Kidney glomerular epithelial cell (primary cell): ENCODE results near the gene TANGO2.

ENCODE experiments used
- DNase-seq: peaks from one replicate; lab custom pipeline; 2025; lab: John Stamatoyannopoulos, UW

Gene TANGO2

DNA sequence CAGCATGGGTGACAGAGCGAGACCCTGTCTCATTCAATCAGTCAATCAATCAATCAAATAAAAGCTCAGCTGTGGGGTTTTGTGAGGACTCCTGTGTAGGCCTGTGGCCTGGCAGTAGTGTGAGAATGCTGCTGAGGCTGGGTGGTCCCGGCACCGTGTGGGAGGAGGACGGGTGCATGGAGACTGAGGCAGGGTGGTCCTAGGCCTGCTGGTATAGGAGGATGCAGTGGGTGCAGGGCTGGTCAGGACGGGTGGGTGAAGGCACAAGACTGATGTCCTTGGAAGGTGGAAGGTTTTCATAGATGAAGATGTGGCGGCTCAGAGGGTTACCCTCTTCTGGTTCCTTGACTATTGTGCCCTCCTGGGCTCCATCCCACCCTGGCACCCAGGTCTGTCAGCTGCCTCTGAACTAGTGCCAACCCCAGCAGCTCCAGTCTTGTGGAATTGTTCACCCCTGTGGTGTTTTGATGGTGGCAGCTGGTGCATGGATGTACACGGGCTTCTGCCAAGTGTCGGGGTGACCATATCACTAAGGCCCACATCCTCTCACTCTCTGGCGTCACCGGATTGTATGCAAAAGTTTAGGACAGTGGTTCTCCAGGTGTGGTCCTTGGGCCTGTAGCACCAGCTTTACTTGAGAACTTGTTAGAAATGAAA, 23.7 kb downstream of the TANGO2 start:
- no peak for DNase-seq

DNA sequence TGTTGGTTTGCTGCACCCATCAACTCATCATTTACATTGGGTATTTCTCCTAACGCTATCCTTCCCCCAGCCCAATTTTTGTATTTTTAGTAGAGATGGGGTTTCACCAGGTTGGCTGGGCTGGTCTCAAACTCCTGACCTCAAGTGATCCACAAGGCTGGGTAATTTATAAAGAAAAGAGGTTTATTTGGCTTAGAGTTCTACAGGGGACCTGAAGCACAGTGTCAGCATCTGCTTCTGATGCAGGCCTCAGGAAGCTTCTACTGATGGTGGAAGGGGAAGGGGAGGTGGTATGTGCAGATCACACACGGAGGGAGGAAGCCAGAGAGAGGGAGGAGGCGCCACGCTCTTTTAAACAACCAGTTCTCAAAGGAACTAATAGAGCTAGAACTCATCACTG, 25.8 kb downstream of the TANGO2 start:
- no peak for DNase-seq

DNA sequence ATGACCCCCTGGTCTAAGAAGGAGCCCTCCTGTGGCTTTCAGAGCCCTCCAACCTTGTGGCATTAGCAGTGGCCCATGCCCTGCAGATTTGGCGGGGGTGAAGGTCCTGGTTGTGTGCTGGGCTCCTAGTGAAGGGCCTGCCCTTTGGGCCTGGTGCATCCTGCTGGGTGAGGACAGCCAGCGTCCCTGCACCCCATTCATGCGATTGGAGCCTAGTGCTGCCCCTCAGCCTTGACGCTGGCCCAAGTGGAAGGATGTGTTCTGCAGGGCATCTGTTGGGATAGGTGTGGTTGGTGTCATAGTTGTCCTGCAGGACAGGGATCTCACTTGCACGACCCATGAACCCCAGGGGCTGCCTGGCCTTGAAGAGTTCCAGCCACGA, 31.0 kb downstream of the TANGO2 start:
- DNase-seq, result no peak

DNA sequence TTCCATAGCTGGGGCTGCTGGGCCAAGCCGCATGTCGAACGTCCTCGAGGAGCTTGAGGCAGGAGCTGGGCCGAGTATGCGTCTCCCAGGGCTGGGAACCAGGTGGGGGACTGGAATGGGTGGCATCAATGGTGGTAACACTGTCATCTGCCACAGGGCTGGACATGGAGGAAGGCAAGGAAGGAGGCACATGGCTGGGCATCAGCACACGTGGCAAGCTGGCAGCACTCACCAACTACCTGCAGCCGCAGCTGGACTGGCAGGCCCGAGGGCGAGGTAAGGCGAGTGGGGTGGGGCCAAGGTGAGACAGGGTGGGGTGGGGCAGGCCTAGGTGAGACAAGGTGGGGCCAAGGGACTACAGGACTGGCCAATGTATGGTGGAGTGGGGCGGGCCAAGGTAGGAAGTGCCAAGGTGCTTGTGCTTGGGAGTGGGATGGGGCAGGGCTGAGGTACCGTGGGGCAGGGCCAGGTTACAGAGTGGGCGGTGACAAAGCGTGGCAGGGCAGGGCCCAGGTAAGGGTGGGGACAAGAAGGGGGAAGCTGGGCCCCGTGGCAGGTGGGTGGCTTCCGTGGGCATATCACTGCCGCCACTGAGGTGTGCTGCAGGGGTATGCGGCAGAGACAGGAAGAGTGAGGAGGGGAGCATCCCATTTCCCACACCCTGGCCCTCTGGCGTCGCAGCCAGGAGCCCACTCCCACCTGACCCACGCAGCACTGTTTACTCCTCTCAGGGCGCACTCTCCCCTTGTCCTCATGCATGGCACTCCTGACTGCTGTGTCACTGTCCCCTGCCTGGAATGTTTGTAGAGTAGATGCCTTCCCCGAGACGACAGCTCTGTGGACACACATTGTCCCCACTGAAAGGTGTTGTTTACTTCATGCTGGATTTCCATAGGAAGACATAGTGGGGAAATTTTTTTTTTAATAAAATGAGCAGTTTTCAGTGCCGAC, 31.7 kb downstream of the TANGO2 start:
- no peak for DNase-seq

DNA sequence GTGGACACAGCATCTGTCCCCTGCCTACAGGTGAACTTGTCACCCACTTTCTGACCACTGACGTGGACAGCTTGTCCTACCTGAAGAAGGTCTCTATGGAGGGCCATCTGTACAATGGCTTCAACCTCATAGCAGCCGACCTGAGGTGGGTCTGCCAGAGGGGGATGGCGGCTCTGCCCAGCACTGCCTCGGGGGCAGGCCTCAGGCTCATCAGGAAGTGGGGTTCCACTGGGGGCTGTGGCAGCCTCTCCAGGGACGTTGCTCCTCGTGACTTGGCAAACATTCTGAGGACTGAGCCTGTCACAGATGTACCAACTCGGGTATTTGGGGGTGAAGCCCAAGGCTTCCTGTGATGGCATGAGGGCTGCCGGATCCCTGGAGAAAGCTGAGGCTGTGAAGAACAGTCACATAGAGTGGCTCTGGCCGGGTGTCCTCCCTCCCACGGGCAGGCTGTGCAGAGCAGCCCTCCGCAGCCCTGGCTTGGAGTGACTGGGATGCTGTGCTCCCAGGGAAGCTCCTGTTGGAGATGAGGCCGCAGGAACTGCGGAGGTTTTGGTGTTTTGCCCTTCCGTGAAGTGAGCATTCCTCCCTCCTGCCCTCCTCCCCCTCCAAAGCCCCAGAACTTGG, 32.6 kb downstream of the TANGO2 start:
- no peak for DNase-seq

DNA sequence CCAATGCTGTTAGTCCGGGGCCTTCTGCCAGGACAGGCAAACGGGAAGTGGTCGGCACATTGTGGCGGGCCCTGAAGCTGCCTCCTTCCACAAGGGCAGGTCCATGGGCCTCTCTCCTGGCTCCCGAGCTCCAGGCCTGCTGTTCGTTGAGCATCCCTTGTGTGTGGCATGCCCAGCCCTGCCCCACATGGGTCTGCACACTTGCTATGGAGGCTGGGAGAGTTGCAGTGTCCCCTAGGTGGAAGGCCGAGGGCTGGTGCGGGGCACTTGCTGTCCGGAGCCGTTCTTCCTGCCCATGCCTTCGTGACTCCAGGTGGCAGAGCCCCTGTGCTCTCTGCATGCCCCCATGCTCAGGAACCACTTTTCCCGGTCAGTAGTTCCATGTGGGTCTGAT, 33.1 kb downstream of the TANGO2 start:
- DNase-seq, result no peak

DNA sequence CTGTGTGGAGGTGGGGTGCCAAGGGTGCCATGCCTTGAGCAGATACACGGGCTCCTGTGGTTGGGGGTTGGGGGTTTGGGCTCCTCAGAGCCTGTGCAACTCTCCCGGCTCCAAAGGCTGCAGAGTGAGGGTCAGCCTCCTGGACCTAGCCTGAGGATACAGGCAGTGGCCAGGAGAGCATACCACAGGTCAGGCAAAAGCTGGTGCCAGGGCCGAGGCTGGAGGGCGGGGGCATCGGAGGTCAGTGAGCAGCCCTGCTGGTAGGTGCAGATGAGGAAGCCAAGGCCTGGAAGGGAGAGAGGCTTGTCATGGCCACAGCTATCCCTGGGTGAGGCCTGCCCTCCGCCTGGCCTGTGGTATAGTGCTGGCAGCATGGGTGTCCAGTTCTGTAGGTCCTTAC, 33.6 kb downstream of the TANGO2 start:
- DNase-seq, result no peak

DNA sequence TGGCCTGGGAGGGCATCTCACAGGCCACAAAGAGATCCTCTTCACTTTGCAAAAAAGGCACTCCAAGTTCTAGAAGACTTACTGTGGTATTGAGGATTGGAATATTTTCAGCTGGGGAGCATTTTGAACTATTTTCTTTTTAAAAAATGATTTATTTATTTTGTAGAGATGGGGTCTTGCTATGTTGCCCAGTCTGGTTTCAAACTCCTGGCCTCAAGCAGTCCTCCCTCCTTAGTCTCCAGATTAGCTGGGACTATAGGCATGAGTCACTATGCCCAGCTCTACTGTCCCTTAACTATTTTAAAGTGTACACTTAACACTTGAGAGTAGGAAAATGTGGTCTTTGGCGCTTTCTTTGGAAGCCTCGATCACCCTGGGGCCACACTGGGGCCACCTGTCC, 34.2 kb downstream of the TANGO2 start:
- DNase-seq, result no peak

DNA sequence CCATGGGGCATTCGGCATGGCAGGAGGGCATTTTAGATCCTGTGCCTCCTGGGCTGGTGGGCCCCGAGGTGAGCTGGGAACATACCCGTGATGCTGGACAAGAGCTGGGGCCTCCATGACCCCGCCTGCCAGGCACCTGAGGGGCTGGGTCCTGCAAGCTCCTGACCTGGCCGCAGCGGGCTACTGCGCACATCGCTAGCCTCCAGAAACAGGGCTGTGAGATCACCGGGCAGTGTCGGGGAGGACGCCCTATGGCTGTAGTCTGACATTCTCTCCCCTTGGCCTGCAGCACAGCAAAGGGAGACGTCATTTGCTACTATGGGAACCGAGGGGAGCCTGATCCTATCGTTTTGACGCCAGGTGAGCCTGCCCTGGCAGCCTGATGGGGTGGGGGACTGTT, 34.7 kb downstream of the TANGO2 start:
- no peak for DNase-seq

DNA sequence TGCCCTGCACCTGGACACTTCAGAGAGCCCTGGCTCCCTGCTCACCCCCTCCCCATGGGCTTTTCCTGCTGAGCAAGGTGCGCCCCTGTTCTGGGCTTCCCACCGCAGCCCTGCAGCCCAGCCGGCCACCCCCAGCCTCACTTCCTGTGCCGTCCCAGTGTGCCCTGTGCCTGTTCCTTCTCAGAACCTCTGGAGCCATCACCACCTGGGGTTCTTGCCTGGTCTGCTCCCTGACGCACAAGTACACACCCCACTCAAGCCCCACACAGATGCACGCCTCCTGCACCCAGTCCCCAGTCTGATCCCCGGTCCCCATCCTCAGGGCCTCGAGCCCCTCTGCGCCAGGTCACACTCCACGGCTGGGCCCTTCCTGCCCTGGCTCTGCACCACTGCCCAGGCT, 35.3 kb downstream of the TANGO2 start:
- DNase-seq, result no peak

DNA sequence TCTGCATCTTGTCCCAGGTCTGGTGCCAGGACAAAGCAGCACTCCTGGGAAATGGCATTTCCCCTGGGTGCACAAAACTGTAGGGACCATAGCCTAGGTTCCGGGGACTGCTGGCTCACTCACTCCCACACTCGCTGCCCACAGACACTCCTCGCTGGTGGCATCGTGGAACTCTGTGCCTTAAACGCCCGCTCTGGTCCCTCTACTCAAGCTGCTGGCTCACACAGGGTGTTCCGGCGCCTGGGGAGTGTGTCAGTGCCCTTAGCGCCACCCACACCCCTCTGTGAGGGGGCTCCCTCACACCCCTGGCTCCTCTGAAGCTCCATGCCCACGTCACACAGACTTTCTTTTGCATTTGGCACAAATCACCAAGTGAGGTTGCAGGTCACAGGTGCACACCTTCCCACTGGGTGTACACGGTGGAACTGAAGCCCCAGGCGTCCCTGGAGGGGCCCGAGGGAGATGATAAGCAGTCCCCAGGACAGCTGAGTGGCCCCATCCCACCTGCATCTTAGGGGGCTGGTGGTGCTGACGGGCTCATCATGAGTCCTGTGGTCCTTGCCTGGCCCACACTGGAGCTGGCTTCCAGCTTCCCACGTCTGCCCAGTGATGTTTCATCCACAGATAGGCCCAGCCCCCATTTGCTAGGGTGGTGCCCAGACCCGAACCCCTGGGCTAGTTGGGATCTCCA, 35.9 kb downstream of the TANGO2 start:
- DNase-seq, result no peak

DNA sequence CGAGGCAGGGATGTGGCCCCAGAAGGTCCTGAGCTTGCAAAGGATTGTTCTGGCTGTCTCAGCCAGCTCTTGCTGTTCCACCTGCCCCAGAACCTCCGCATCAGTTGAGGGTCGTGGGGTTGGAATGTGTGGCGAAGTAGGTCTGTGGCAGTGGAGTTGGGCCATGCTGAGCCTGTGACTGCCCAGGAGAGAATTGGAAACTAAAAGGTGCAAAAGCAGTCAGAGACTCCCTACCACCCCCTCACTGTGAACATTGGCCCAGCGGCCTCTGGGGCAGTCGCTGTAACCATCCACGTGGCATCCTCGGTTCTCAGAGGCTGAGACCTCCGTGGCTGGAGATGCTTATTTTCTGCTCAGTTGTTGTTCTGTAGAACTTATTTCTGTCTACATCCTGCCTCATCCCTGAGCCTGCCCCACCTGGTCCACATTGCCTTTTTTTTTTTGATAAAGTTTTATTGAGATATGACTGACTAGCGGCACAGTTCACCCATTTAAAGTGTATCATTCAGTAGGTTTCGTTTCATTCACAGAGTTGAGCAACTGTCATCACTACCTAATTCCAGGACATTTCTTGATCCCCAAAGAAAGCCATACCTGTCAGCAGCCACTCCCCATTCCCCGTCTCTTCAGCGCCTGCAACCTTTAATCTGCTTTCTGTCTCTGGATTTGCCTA, 36.8 kb downstream of the TANGO2 start:
- no peak for DNase-seq

DNA sequence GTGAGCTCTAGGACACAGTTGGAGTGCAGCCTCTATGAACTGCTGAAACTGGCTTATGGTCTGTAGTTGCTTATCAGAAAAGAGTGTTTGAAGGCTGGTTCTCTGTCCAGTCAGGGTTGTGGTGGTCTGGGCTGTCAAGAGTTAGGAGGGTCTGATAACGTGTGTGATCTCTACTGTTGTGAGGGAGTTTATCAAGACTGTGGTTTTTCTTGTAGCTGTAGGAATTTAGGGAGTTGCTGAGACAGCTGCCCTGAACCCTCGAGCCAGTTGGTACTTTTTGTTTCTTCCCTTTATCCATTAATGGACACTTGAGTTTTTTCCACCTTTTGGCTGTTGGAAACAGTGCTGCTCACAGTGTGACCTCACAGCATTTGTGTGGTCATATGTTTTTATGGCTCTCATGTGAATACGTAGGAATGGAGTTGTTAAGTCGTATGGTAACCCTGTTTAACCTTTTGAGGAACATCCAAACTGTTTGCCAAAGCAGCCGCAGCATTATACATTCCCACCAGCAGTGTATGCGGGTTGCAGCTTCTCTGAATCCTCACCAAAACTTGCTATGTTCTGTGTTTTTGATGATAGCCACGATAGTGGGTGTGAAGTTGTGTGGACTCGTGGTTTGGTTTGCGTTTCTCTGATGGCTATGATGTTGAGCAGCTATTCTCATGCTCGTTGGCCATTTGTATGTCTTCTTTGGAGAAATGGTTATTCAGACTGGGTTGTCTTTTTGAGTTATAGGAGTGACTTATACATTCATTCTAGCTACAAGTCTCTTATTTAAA, 38.3 kb downstream of the TANGO2 start:
- DNase-seq, result no peak

DNA sequence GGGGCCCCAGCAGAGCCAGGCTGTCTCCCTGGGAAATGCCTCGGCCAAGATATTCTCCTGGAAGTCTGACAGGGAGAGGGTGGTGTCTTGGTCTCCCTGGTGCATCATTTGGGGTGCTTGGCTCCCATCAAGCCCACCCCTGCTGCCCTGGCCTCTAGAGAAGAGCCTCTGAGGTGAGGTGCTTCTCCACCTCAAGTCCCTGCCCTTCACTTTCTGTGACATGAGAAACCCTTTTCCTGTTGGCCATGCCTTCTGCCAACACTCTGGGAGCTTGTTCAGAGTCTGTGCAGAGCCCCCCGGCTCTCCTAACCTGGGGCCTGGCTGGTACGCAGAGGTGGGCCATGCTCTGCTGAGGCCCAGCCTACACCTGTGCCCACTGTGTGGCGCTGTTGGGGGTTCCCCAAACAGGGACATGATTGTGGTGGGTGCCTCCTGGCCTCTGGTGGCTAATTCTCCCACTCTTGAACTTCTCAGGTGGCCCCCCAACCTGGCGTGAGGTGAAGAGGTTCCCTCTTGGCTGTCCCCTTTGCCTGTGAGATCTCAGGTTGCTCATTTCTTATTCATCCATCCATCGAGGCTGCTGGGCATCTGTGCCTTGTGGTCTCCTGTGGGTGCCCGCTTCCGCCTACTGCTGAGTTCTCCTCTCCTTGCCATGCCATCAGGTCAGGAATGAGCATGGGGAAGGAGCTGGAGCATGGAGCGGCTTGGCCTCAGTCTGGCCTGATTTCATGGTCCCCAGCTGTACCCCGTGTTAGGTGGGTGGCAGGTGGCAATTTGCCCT, 40.0 kb downstream of the TANGO2 start:
- no peak for DNase-seq

DNA sequence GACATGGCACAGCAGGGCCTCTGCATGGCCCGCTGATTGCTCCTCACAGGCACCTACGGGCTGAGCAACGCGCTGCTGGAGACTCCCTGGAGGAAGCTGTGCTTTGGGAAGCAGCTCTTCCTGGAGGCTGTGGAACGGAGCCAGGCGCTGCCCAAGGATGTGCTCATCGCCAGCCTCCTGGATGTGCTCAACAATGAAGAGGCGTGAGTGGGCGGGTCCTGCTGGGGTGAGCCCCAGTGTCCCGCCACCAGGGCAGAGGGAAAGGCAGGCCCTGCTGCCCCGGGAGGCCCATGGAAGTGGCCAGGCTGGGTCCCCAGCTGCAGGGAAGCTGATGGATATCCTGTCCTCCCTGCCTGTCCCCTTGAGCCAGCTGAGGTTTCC, 40.6 kb downstream of the TANGO2 start:
- DNase-seq, result no peak

DNA sequence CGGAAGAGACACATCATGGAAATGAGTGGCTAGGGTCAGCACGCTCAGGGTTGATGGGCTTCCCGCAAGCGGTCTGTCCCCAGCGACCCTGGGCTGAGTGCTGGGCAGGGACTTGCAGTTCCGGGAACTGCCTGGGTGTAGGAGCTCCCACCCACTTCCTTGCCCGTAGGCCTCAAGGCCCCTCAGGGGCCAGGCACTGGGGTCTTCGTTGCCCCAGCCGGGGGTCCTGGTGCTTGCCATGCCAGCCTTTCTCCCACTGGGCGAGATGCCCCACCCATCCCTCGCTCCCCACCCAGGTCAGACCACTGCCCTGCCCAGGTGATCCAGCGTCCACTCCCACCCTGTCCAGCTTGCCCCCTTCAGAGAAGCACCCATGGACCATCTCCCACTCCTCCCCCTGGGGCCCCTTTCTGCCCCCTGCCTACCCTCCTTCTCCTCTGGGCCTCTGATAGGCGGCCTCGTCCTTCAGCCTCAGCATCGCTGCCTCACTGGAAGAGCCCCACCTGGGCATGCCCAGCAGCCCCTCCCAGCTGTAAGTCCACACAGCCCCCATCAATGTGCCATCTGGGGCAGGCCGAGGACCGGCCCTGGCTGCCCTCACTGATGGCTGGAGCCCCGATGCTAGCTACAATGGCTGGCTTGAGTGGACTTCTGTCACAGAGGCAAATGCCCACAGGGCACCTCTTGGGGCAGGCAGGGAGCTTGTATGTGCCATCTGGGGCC, 41.3 kb downstream of the TANGO2 start:
- DNase-seq, result no peak

DNA sequence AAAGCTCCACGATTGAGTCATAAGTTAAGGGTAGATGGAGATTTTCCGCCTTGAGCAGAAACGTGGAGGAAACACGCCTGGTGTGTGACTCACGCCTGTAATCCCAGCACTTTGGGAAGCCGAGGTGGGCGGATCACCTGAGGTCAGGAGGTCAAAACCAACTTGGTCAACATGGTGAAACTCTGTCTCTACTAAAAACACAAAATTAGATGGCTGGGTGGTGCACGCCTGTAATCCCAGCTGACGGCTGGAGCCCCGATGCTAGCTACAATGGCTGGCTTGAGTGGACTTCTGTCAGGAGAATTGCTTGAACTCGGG, 41.8 kb downstream of the TANGO2 start:
- no peak for DNase-seq

DNA sequence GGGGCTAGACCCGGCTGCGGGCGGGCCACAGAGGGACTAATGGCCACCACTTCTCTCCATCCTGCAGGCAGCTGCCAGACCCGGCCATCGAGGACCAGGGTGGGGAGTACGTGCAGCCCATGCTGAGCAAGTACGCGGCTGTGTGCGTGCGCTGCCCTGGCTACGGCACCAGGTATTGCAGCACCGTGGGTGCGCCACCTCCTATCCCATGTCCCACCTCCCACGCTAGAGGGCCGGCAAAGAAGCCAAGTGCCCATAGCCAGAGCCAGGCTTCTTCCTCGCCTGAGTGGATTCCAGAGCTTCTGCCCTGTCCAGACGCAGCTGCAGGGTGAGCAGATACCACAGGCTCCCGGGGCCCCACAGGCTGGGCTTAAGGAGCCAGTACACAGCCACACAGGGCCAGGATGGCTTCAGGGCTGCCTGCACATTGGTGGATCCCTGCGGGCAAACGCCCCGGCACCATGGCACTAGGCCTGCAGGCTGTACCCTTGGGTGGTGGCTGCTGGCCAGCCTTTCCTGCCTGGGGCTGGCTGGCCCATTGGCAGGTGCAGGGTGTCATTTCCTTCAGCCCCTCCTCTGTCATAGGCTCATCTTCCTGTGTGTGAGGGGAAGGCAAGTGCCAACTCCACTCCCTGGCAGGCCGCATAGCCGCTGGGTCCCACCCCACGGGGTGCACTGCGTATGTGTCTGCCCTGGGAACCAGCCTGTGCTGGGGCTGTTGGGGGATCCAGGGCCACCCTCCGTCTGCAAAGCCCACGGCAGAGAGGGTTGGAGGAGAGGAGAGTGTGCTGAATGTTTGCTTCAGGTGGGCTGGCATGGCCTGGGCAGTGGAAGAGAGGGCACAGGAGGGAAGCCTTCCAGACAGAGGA, 42.6 kb downstream of the TANGO2 start:
- DNase-seq, result no peak

DNA sequence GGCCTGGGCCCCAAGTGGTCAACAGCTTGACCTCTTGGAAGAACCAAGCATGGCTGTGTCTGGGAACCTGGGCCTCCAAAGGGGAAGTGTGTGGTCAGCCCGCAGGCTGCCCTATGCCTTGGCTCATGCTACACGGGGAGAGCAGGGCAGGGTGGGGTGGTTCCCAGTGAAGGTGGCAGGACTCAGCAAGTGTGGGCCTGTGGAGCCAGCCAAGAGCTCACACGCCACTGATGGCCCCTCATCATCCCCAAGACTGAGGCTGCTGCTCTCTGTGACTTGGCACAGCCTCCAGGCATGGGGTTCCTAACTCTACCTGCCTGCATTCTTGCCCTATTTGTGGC, 43.2 kb downstream of the TANGO2 start:
- DNase-seq, result no peak
